CD8-positive, alpha-beta memory T cell (primary cell): ENCODE measurements around the gene ZNF878. TPM values are rescaled to one million over a fixed set of nuclear protein-coding genes. Genes with fewer than 3 reads are reported as not detected.
"Not testable (repeated sequence)": the region's sequence is repeated elsewhere in the genome, so short reads cannot be mapped to it uniquely, and the experiment has no call there.

ENCODE experiments used
- CTCF ChIA-PET: fragments of 350-600 bp; sonication (Branson Sonifier 250); formaldehyde crosslinking; loops from one replicate; lab custom pipeline; 2021; ENCODE audit warnings: antibody characterized with exemption; lab: Charles Lee
- POLR2A ChIA-PET: fragments of 350-600 bp; sonication (Branson Sonifier 250); formaldehyde crosslinking; loops from one replicate; lab custom pipeline; 2021; ENCODE audit warnings: antibody characterized with exemption; lab: Charles Lee
- DNase-seq, 5 donors: peaks; one replicate each; pipeline versions ENCODE4 v3.0.0 to v3.0.0-alpha.2; 2020 to 2022; ENCODE audit warnings: mixed read lengths in 1 of 5
- H3K27ac ChIP-seq: one replicate; pipeline ENCODE4 v1.7.0; 2013; ENCODE audit warnings: low read depth, mild to moderate bottlenecking, low read length, moderate library complexity
- H3K27me3 ChIP-seq: 2 replicates; pipeline ENCODE4 v1.7.0; 2013; ENCODE audit warnings: low read length, mild to moderate bottlenecking; ENCODE audit not compliant: insufficient read depth, poor library complexity, severe bottlenecking
- H3K36me3 ChIP-seq: 2 replicates; pipeline ENCODE4 v1.7.0; 2013; ENCODE audit warnings: mild to moderate bottlenecking, low read length, moderate library complexity; ENCODE audit not compliant: insufficient read depth
- H3K4me1 ChIP-seq: 2 replicates; pipeline ENCODE4 v1.7.0; 2013; ENCODE audit warnings: mild to moderate bottlenecking, low read length, moderate library complexity; ENCODE audit not compliant: insufficient read depth
- H3K4me3 ChIP-seq: 2 replicates; pipeline ENCODE4 v1.7.0; 2013; ENCODE audit warnings: mild to moderate bottlenecking, low read length
- H3K9me3 ChIP-seq: 2 replicates; pipeline ENCODE4 v1.7.0; 2013; ENCODE audit warnings: mild to moderate bottlenecking, low read length
- H3K27ac Mint-ChIP-seq, 8 donors: one replicate each; pipeline ENCODE4 v1.8.0; 2020 to 2021; ENCODE audit warnings: mixed read lengths in 8 of 8, mild to moderate bottlenecking in 6 of 8, inconsistent platforms in 3 of 8, moderate library complexity in 3 of 8
- H3K27me3 Mint-ChIP-seq, 2 donors: one replicate each; pipeline ENCODE4 v1.8.0; 2020 to 2021; ENCODE audit warnings: mixed read lengths in 2 of 2, mild to moderate bottlenecking in 1 of 2, moderate library complexity in 1 of 2
- H3K36me3 Mint-ChIP-seq, 3 donors: one replicate each; pipeline ENCODE4 v1.8.0; 2020 to 2021; ENCODE audit warnings: mixed read lengths in 3 of 3, inconsistent platforms in 1 of 3, mild to moderate bottlenecking in 1 of 3
- H3K4me1 Mint-ChIP-seq, 3 donors: one replicate each; pipeline ENCODE4 v1.8.0; 2020 to 2021; ENCODE audit warnings: mixed read lengths in 3 of 3, inconsistent platforms in 1 of 3, mild to moderate bottlenecking in 1 of 3
- H3K4me3 Mint-ChIP-seq, 7 donors: one replicate each; pipeline ENCODE4 v1.8.0; 2020 to 2021; ENCODE audit warnings: mixed read lengths in 7 of 7, mild to moderate bottlenecking in 6 of 7, moderate library complexity in 4 of 7, inconsistent platforms in 2 of 7
- H3K9me3 Mint-ChIP-seq, 5 donors: one replicate each; pipeline ENCODE4 v1.8.0; 2020 to 2022; ENCODE audit warnings: mixed read lengths in 5 of 5, mild to moderate bottlenecking in 3 of 5, moderate library complexity in 2 of 5, inconsistent platforms in 1 of 5
- polyA plus RNA-seq: library from polyadenylated mRNA; unstranded; fragments of 300-500 nt; fragmentation: Illumina TruSeq; gene quantifications from one replicate; pipeline ENCODE4 v1.2.3, GENCODE V29; 2021
- total RNA-seq, 2 experiments: library from RNA; stranded (reverse); gene quantifications; one replicate each; pipeline ENCODE4 v1.2.3, GENCODE V29; 2021

The ZNF878 gene
- total and polyA plus RNA-seq, 3 experiments from 2014 or later, result 0.12 to 0.72 (median 0.55) TPM

- Histone ChIP-seq H3K36me3 (no peaks in the 10 kb centered on the region), H3K4me1 (no peaks in the 10 kb centered on the region), H3K27ac (no peak overlapping the region), H3K9me3 (no peaks in the 10 kb centered on the region), H3K27me3 (no peaks in the 10 kb centered on the region), H3K4me3 (no peak overlapping the region)
- POLR2A ChIA-PET, result interaction anchor here (0.5 kb wide), 1 partner anchor 163 kb away, joined by 3 read pairs; no protein-coding TSS in a partner anchor
- H3K27ac Mint-ChIP-seq, result no peak overlapping the region
- H3K27me3 Mint-ChIP-seq, result peaks cover 0 to 1% of the 10 kb centered on the region in 2 donors
- peaks cover 0 to 6% (median 5%) of the 10 kb centered on the region in 3 donors for H3K36me3 Mint-ChIP-seq
- CTCF ChIA-PET, result interaction anchor here (1.0 kb wide), 1 partner anchor 33 kb away, joined by 3 read pairs; no protein-coding TSS in a partner anchor
- peaks cover 10 to 26% (median 22%) of the 10 kb centered on the region in 5 donors for H3K9me3 Mint-ChIP-seq
- DNase-seq, result no peak
- H3K4me3 Mint-ChIP-seq, result no peak overlapping the region
- H3K4me1 Mint-ChIP-seq, result no peaks in the 10 kb centered on the region
Observed at GRCh38 chr19:12085074-12085818, 32.5 kb upstream of the ZNF878 start.

DNA sequence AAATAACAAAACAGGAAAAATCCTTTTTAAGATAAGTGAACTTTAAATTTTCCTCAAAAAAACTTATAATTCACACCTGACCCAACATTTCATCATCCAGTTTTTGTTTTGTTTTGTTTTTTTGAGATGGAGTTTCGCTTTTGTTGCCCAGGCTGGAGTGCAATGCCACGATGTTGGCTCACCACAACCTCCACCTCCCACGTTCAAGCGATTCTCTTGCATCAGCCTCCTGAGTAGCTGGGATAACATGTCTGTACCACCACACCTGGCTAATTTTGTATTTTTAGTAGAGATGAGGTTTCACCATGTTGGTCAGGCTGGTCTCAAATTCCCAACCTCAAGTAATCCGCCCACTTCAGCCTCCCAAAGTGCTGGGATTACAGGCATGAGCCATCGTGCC is 30.6 kb upstream of the ZNF878 start:
- H3K4me3 ChIP-seq, H3K27ac ChIP-seq, H3K4me3 Mint-ChIP-seq, H3K4me1 ChIP-seq, CTCF ChIA-PET, H3K27ac Mint-ChIP-seq, POLR2A ChIA-PET, H3K27me3 Mint-ChIP-seq, DNase-seq, H3K36me3 Mint-ChIP-seq, H3K27me3 ChIP-seq, H3K9me3 ChIP-seq, H3K4me1 Mint-ChIP-seq, H3K36me3 ChIP-seq: not testable (repeated sequence)
- H3K9me3 Mint-ChIP-seq, result peaks cover 10 to 45% (median 38%) of the 10 kb centered on the region in 5 donors

- Mint-ChIP-seq H3K27ac (no peak overlapping the region), H3K27me3 (no peaks in the 10 kb centered on the region), H3K4me3 (no peak overlapping the region), H3K9me3 (peaks cover 27 to 91% (median 83%) of the 10 kb centered on the region in 5 donors), H3K36me3 (peaks cover 14 to 51% (median 45%) of the 10 kb centered on the region in 3 donors), H3K4me1 (no peaks in the 10 kb centered on the region)
- H3K36me3 ChIP-seq, result peaks cover 24% of the 10 kb centered on the region
- H3K9me3 ChIP-seq, result peaks cover 39% of the 10 kb centered on the region
- no peak overlapping the region for H3K4me3 ChIP-seq
- ChIA-PET CTCF (no interaction called here), POLR2A (no interaction called here)
- H3K4me1 ChIP-seq, result no peaks in the 10 kb centered on the region
- no peak for DNase-seq
- no peak overlapping the region for H3K27ac ChIP-seq
- H3K27me3 ChIP-seq, result no peaks in the 10 kb centered on the region
Observed at GRCh38 chr19:12077375-12077774, 24.6 kb upstream of the ZNF878 start.

DNA sequence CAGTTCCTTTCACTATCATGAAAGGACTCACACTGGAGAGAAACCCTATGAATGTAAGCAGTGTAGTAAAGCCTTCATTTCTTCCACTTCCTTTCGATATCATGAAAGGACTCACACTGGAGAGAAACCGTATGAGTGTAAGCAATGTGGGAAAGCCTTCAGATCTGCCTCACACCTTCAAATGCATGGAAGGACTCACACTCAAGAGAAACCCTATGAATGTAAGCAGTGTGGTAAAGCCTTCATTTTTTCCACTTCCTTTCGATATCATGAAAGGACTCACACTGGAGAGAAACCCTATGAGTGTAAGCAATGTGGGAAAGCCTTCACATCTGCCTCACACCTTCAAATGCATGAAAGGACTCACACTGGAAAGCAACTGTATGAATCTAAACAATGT is 23.6 kb upstream of the ZNF878 start:
- CTCF ChIA-PET, H3K27me3 ChIP-seq, POLR2A ChIA-PET, H3K27ac ChIP-seq, H3K4me1 Mint-ChIP-seq, H3K4me3 Mint-ChIP-seq, H3K27me3 Mint-ChIP-seq, H3K4me1 ChIP-seq, DNase-seq, H3K4me3 ChIP-seq, H3K27ac Mint-ChIP-seq: not testable (repeated sequence)
- peaks cover 27 to 93% (median 86%) of the 10 kb centered on the region in 5 donors for H3K9me3 Mint-ChIP-seq
- Histone ChIP-seq H3K36me3 (peaks cover 24% of the 10 kb centered on the region), H3K9me3 (peaks cover 39% of the 10 kb centered on the region)
- H3K36me3 Mint-ChIP-seq, result peaks cover 14 to 53% (median 45%) of the 10 kb centered on the region in 3 donors

DNA sequence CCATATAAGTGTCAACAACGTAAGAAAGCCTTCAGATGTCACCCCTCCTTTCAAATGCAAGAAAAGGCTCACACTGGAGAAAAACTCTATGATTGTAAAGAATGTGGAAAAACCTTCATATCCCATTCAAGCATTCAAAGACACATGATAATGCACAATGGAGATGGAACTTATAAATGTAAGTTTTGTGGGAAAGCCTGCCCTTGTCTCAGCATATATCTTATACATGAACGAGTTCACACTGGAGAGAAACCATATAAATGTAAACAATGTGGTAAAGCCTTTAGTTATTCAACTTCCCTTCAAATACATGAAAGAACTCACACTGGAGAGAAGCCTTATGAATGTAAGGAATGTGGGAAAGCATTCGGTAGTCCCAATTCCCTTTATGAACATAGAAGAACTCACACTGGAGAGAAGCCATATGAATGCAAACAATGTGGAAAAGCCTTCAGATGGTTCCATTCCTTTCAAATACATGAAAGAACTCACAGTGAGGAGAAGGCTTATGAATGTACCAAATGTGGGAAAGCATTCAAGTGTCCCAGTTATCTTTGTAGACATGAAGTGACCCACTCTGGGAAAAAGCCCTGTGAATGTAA is 22.9 kb upstream of the ZNF878 start:
- Histone ChIP-seq H3K36me3 (peaks cover 24% of the 10 kb centered on the region), H3K9me3 (peaks cover 39% of the 10 kb centered on the region), H3K27me3 (no peaks in the 10 kb centered on the region), H3K27ac (no peak overlapping the region), H3K4me1 (no peaks in the 10 kb centered on the region), H3K4me3 (no peak overlapping the region)
- H3K36me3 Mint-ChIP-seq, result peaks cover 18 to 56% (median 47%) of the 10 kb centered on the region in 3 donors
- POLR2A ChIA-PET, result no interaction called here
- H3K4me3 Mint-ChIP-seq, result no peak overlapping the region
- no peak for DNase-seq
- CTCF ChIA-PET, result no interaction called here
- H3K9me3 Mint-ChIP-seq, result peaks cover 21 to 93% (median 86%) of the 10 kb centered on the region in 5 donors
- H3K4me1 Mint-ChIP-seq, result no peaks in the 10 kb centered on the region
- H3K27me3 Mint-ChIP-seq, result no peaks in the 10 kb centered on the region
- H3K27ac Mint-ChIP-seq, result no peak overlapping the region

DNA sequence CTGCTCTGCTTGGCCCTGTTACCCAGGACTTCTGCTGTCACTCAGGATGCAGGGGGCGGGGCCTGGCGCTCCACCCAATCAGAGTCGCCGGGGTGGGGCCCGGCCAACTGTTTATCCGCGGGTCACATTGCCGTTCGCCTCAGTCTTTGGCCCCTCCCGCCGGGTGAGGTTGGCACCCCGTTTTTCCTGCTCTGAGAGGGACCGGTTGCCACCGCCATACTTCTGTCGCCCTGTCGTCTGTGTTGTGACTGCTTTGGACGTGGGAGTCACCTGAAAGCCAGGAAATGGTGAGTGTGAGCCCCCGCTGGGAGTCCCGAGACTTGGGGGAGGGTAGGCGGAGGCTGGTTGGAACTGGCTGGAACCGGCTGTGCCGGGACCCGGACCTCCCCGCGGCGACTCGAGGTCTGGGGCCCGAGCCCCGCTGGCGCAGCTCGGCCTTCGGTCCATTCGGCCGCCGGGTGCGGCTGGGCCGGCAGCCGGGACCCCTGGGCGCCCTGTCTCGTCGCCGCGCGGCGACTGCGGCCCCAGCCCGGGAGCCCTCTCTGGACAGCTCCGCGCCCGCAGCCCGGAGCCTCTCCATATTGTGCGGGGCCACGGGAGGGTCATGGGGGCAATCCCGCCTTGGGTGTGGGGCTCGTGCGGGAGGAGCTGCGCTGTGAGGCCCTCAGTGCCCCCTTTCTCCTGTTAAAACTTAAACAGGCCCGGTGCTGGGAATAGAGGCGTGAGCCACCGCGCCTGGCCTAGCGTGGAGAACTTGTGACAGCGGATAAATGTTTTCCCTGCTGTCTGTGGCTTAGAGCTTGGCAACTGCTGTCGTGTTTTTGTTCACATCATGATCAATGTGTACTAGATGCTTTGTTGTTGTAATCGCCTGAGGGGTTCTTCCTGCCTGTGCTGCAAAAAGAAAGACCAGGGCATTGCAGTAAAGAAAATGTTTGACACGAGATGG is 12.1 kb upstream of the ZNF878 start, which contains the start of gene ZNF844:
Gene ZNF844 (plus strand): TSS at position 142 of the 949 bp plus-strand sequence. CDS start 143 bp downstream, at position 285.
- peaks cover 5 to 16% (median 14%) of the 10 kb centered on the region in 3 donors for H3K4me1 Mint-ChIP-seq
- ChIA-PET CTCF (interaction anchor here (0.9 kb wide), 1 partner anchor 684 kb away, joined by 3 read pairs; no protein-coding TSS in a partner anchor), POLR2A (interaction anchor here (0.5 kb wide), 1 partner anchor 299 kb away, joined by 3 read pairs; no protein-coding TSS in a partner anchor)
- H3K9me3 ChIP-seq, result no peaks in the 10 kb centered on the region
- no peaks in the 10 kb centered on the region for H3K27me3 Mint-ChIP-seq
- H3K36me3 Mint-ChIP-seq, result peaks cover 1 to 11% (median 11%) of the 10 kb centered on the region in 3 donors
- H3K9me3 Mint-ChIP-seq, result peaks cover 0 to 21% (median 17%) of the 10 kb centered on the region in 5 donors
- H3K27ac ChIP-seq, result peak within 1 kb of the TSS; percentile 51
- peak within 1 kb of the TSS in 6 of 8 donors; percentile 60 to 95 (median 66) for H3K27ac Mint-ChIP-seq
- peak within 1 kb of the TSS; percentile 80 to 91 (median 85) for H3K4me3 Mint-ChIP-seq
- H3K27me3 ChIP-seq, result no peaks in the 10 kb centered on the region
- no peaks in the 10 kb centered on the region for H3K4me1 ChIP-seq
- peak; percentile 46 to 76 (median 52) for DNase-seq
- peak within 1 kb of the TSS; percentile 66 for H3K4me3 ChIP-seq
- H3K36me3 ChIP-seq, result no peaks in the 10 kb centered on the region

- H3K36me3 Mint-ChIP-seq, result peaks cover 0 to 3% (median 2%) of the 10 kb centered on the region in 3 donors
- ChIA-PET CTCF (interaction anchor here (0.8 to 2.6 kb wide), 4 partner anchors 11 to 133 kb away, joined by 3 to 7 read pairs (median 3); partner anchors contain the start of gene ZNF20), POLR2A (no interaction called here)
- H3K4me1 ChIP-seq, result peaks cover 6% of the 10 kb centered on the region
- no peaks in the 10 kb centered on the region for H3K36me3 ChIP-seq
- no peak overlapping the region for H3K4me3 ChIP-seq
- no peak for DNase-seq
- H3K9me3 Mint-ChIP-seq, result peaks cover 0 to 9% (median 4%) of the 10 kb centered on the region in 5 donors
- no peaks in the 10 kb centered on the region for H3K9me3 ChIP-seq
- no peak overlapping the region for H3K27ac ChIP-seq
- H3K27ac Mint-ChIP-seq, result no peak overlapping the region
- no peak overlapping the region for H3K4me3 Mint-ChIP-seq
- H3K27me3 Mint-ChIP-seq, result peaks cover 9 to 19% of the 10 kb centered on the region in 2 donors
- peaks cover 15 to 21% (median 17%) of the 10 kb centered on the region in 3 donors for H3K4me1 Mint-ChIP-seq
- no peaks in the 10 kb centered on the region for H3K27me3 ChIP-seq
Observed at GRCh38 chr19:12055784-12056183, 3.0 kb upstream of the ZNF878 start.
